Caco-2 (cell line): ENCODE data around the gene TMEM222. TPM values are rescaled to one million over a fixed set of nuclear protein-coding genes. Genes with fewer than 3 reads are reported as not detected.

Experiments
- BruUV-seq: library from RNA; stranded (reverse); fragments of 400-500 nt; replicated peaks from 2 replicates; lab custom pipeline; 2021; lab: Mats Ljungman, UMichigan
- CTCF ChIA-PET: fragments of 300-600 bp; sonication (Branson Sonifier 250); formaldehyde crosslinking; loops from one replicate; lab custom pipeline; 2022; ENCODE audit warnings: antibody characterized with exemption; lab: Charles Lee
- POLR2A ChIA-PET: fragments of 300-600 bp; sonication (Branson Sonifier 250); formaldehyde crosslinking; loops from one replicate; lab custom pipeline; 2022; ENCODE audit warnings: antibody characterized with exemption; lab: Charles Lee
- DNase-seq, 2 experiments: peaks; one replicate each; pipeline versions ENCODE4 v3.0.0 to v3.0.0-alpha.2; 2020 to 2022
- H3K27me3 ChIP-seq: replicated peaks from 2 replicates; pipeline ENCODE4 v1.6.0; 2011; ENCODE audit warnings: low read length; ENCODE audit not compliant: control insufficient read depth, insufficient read depth
- H3K36me3 ChIP-seq: 2 replicates; pipeline ENCODE4 v1.5.1; 2011; ENCODE audit warnings: low read length; ENCODE audit not compliant: control insufficient read depth, insufficient read depth
- H3K4me1 ChIP-seq: fragments of 250-450 bp; sonication (Bioruptor Pico); 2 replicates; pipeline ENCODE4 v1.5.1; 2020; ENCODE audit warnings: mild to moderate bottlenecking
- H3K4me3 ChIP-seq: 2 replicates; pipeline ENCODE4 v1.5.1; 2011; ENCODE audit warnings: low read depth, mild to moderate bottlenecking, control low read depth, low read length
- H3K9me3 ChIP-seq: fragments of 250-450 bp; sonication (Bioruptor Pico); 2 replicates; pipeline ENCODE4 v1.5.1; 2020; ENCODE audit warnings: mild to moderate bottlenecking, moderate library complexity
- H3K27ac Mint-ChIP-seq: one replicate; pipeline ENCODE4 v1.8.0; 2022; ENCODE audit warnings: mixed read lengths; ENCODE audit not compliant: unreplicated experiment
- H3K27me3 Mint-ChIP-seq: one replicate; pipeline ENCODE4 v1.8.0; 2022; ENCODE audit warnings: mixed read lengths; ENCODE audit not compliant: insufficient read depth, unreplicated experiment
- H3K36me3 Mint-ChIP-seq: one replicate; pipeline ENCODE4 v1.8.0; 2022; ENCODE audit warnings: mild to moderate bottlenecking, mixed read lengths; ENCODE audit not compliant: insufficient read depth, unreplicated experiment
- H3K4me1 Mint-ChIP-seq: one replicate; pipeline ENCODE4 v1.8.0; 2022; ENCODE audit warnings: low read depth, mixed read lengths; ENCODE audit not compliant: unreplicated experiment
- H3K4me3 Mint-ChIP-seq: one replicate; pipeline ENCODE4 v1.8.0; 2022; ENCODE audit warnings: mild to moderate bottlenecking, moderate library complexity, mixed read lengths; ENCODE audit not compliant: unreplicated experiment
- H3K9me3 Mint-ChIP-seq: one replicate; pipeline ENCODE4 v1.8.0; 2022; ENCODE audit warnings: mixed read lengths; ENCODE audit not compliant: unreplicated experiment
- CTCF ChIP-seq, 2 experiments: fragments of 200-600 bp in 1 of 2; IDR thresholded peaks; 1 replicate in 1 of 2; 2 replicates in 1 of 2; pipeline versions ENCODE4 v1.5.1 to v1.8.0; 2011 to 2022; ENCODE audit warnings: antibody characterized with exemption in 1 of 2, control low read depth in 1 of 2, inconsistent platforms in 1 of 2, low read depth in 1 of 2, low read length in 1 of 2, mild to moderate bottlenecking in 1 of 2, moderate library complexity in 1 of 2; ENCODE audit not compliant: insufficient read depth in 1 of 2, severe bottlenecking in 1 of 2, unreplicated experiment in 1 of 2
- intact Hi-C: fragments of 100-400 bp; cut with micrococcal nuclease; formaldehyde crosslinking; loops from one replicate; pipeline ENCODE4 v1.10.0; 2022; ENCODE audit not compliant: unreplicated experiment
- total RNA-seq: library from RNA; stranded (reverse); gene quantifications from 2 replicates; pipeline ENCODE4 v1.2.3, GENCODE V29; 2022

Gene TMEM222
- total RNA-seq, 1 experiment from 2014 or later = 32.3 TPM

- Mint-ChIP-seq H3K27me3 (no peaks in the 10 kb centered on the region), H3K4me1 (peaks cover 13% of the 10 kb centered on the region), H3K36me3 (peaks cover 9% of the 10 kb centered on the region), H3K27ac (no peak overlapping the region), H3K9me3 (no peaks in the 10 kb centered on the region), H3K4me3 (no peak overlapping the region)
- no peaks in the 10 kb centered on the region for H3K9me3 ChIP-seq
- H3K4me3 ChIP-seq = no peak overlapping the region
- no TSS peak for BruUV-seq
- H3K27me3 ChIP-seq = no peaks in the 10 kb centered on the region
- intact Hi-C loops = no loop called here
- ChIA-PET CTCF (no interaction called here), POLR2A (no interaction called here)
- no peak for DNase-seq
- H3K36me3 ChIP-seq = no peaks in the 10 kb centered on the region; the same call in none of the 2 replicates
- TF ChIP-seq CTCF (IDR thresholded peaks at IDR 0.05; ENCODE audit: insufficient read depth in 1 of 2, low read depth in 1 of 2, low read length in 1 of 2, severe bottlenecking in 1 of 2, unreplicated experiment in 1 of 2) = no peak
- no peaks in the 10 kb centered on the region for H3K4me1 ChIP-seq
Measured at GRCh38 chr1:27290581-27290980, 31.4 kb upstream of the TMEM222 start.

- Mint-ChIP-seq H3K27me3 (no peaks in the 10 kb centered on the region), H3K27ac (no peak overlapping the region), H3K9me3 (no peaks in the 10 kb centered on the region), H3K4me1 (peaks cover 13% of the 10 kb centered on the region), H3K4me3 (no peak overlapping the region), H3K36me3 (peaks cover 9% of the 10 kb centered on the region)
- no peak for TF ChIP-seq CTCF (IDR thresholded peaks at IDR 0.05; ENCODE audit: insufficient read depth in 1 of 2, low read depth in 1 of 2, low read length in 1 of 2, severe bottlenecking in 1 of 2, unreplicated experiment in 1 of 2)
- intact Hi-C loops = no loop called here
- H3K4me3 ChIP-seq = no peak overlapping the region
- no TSS peak for BruUV-seq
- ChIA-PET POLR2A (no interaction called here), CTCF (no interaction called here)
- H3K4me1 ChIP-seq = no peaks in the 10 kb centered on the region
- no peaks in the 10 kb centered on the region for H3K27me3 ChIP-seq
- H3K36me3 ChIP-seq = no peaks in the 10 kb centered on the region; the same call in none of the 2 replicates
- no peaks in the 10 kb centered on the region for H3K9me3 ChIP-seq
- no peak for DNase-seq
Measured at GRCh38 chr1:27292106-27292505, 29.9 kb upstream of the TMEM222 start.

- H3K27me3 Mint-ChIP-seq = no peaks in the 10 kb centered on the region
- no peaks in the 10 kb centered on the region for H3K9me3 Mint-ChIP-seq
- no peak for TF ChIP-seq CTCF (IDR thresholded peaks at IDR 0.05; ENCODE audit: insufficient read depth in 1 of 2, low read depth in 1 of 2, low read length in 1 of 2, severe bottlenecking in 1 of 2, unreplicated experiment in 1 of 2)
- no peak overlapping the region for H3K4me3 Mint-ChIP-seq
- ChIA-PET POLR2A (no interaction called here), CTCF (interaction anchor here (0.5 to 1.1 kb wide), 2 partner anchors 9 to 55 kb away, joined by 3 read pairs; no protein-coding TSS in a partner anchor)
- H3K9me3 ChIP-seq = no peaks in the 10 kb centered on the region
- H3K4me1 ChIP-seq = peaks cover 2% of the 10 kb centered on the region
- BruUV-seq = no TSS peak
- H3K36me3 ChIP-seq = no peaks in the 10 kb centered on the region; the same call in none of the 2 replicates
- intact Hi-C loops = no loop called here
- H3K27ac Mint-ChIP-seq = no peak overlapping the region
- H3K27me3 ChIP-seq = no peaks in the 10 kb centered on the region
- peaks cover 6% of the 10 kb centered on the region for H3K4me1 Mint-ChIP-seq
- H3K36me3 Mint-ChIP-seq = no peaks in the 10 kb centered on the region
- DNase-seq = no peak
- H3K4me3 ChIP-seq = no peak overlapping the region
Measured at GRCh38 chr1:27293915-27294314, 28.0 kb upstream of the TMEM222 start.
